SH-SY5Y (cell line): ENCODE results near the gene GTPBP4.

Experiments used
- GATA2 ChIP-seq: IDR thresholded peaks from 2 replicates; pipeline ENCODE4 v1.6.1; 2011; ENCODE audit warnings: mild to moderate bottlenecking, low read depth, low read length
- GATA3 ChIP-seq: IDR thresholded peaks from 2 replicates; pipeline ENCODE4 v1.6.1; 2011; ENCODE audit warnings: low read depth, mild to moderate bottlenecking, low read length, moderate library complexity

GRCh38 chr10:1063232-1063865 lies 75.1 kb downstream of the GTPBP4 start:
- no peak for TF ChIP-seq GATA2
- TF ChIP-seq GATA3: no peak
